ENCODE data around the gene OTOGL. TPM values are rescaled to one million over a fixed set of nuclear protein-coding genes. Genes with fewer than 3 reads are reported as not detected.
A peak's percentile ranks its signal among the peaks of the same experiment; 100 is the strongest.

Gene OTOGL
- total RNA-seq, 5 donors from 2014 or later (not counting 1 experiment from before 2014, with no cell fraction given): not detected

DNA sequence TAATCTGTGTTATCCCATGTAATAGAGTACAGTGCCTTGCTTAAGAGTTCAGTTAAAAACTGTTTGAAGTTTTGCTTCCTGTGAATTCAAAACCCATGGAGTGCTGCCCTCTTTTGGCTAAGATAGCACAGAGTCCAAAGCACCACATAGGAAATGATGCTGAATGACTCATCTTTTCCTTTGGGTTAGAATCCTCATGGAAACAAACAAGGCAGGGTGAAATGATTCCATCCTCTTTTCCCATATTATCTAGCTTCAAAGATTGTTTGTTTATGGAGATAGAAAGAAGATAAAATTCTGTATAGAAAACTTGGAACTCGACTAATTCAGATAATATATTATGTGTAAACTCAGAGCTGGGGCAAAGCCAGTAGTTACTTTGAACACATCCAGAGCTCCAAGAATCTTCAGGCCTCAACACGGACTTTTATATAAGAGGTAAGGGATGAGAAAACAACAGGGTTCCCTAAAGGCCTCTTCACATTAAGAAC lies 87.4 kb downstream of the OTOGL start:
- H3K9me3 Mint-ChIP-seq: no peaks in the 10 kb centered on the region
- no peak overlapping the region for H3K27ac ChIP-seq (ENCODE audit: low read length)
- ATAC-seq (replicated peaks in 1 of 4): peak in 3 of 4 experiments; percentile 46 to 68 (median 56)
- peaks cover 0 to 8% of the 10 kb centered on the region in 2 donors for H3K27me3 Mint-ChIP-seq
- WGBS (ENCODE audit: insufficient coverage): no CpG with 5 or more reads among the region's 2 CpGs
- no peaks in the 10 kb centered on the region for H3K36me3 Mint-ChIP-seq
- H3K4me1 ChIP-seq (ENCODE audit: control insufficient read depth in 1 of 2, extremely low read depth in 1 of 2, insufficient read depth in 2 of 2, low read length in 2 of 2): no peaks in the 10 kb centered on the region
- CTCF ChIA-PET: interaction anchor here (0.7 to 1.7 kb wide), 9 partner anchors 12 to 413 kb away, joined by 3 to 7 read pairs (median 3); no protein-coding TSS in a partner anchor
- H3K27me3 ChIP-seq (replicated peaks in 1 of 2; ENCODE audit: control insufficient read depth in 2 of 2, extremely low read depth in 1 of 2, insufficient read depth in 2 of 2, low read length in 1 of 2): no peaks in the 10 kb centered on the region
- no peak overlapping the region for H3K4me3 ChIP-seq (ENCODE audit: control insufficient read depth in 1 of 2, extremely low read depth in 1 of 2, low read length in 1 of 2)
- no peaks in the 10 kb centered on the region for H3K9me3 ChIP-seq
- no peaks in the 10 kb centered on the region for H3K4me1 Mint-ChIP-seq
- H3K36me3 ChIP-seq (ENCODE audit: control insufficient read depth in 2 of 2, extremely low read depth in 1 of 2, insufficient read depth in 1 of 2, low read length in 1 of 2): no peaks in the 10 kb centered on the region
- H3K4me3 Mint-ChIP-seq: no peak overlapping the region
- POLR2A ChIA-PET: no interaction called here
- peak in 21 of 35 experiments; percentile 2 to 60 (median 14) for DNase-seq
- H3K27ac Mint-ChIP-seq: no peak overlapping the region

DNA sequence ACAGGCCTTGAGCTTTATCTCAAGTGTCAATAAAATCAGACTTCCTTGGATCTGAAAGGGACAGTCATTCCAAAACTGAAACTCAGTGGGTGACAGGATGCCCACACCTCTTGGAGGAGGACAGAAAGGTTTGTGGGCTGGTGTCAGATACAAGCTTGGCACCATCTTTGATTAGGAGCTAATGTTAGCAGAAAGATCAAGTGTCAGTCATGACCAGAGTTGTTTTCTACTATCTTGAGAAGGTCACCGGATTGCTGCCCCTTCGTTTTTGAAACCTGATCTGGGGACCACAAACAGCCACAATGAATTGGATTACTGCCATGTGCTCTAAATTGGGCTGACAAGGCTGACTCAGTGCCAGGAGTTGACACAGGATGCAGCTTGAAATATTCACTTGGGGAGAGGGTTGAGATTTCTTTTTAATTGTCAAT lies 88.3 kb downstream of the OTOGL start:
- Histone ChIP-seq H3K27ac (ENCODE audit: low read length) (no peak overlapping the region), H3K4me3 (ENCODE audit: control insufficient read depth in 1 of 2, extremely low read depth in 1 of 2, low read length in 1 of 2) (no peak overlapping the region), H3K9me3 (no peaks in the 10 kb centered on the region), H3K27me3 (replicated peaks in 1 of 2; ENCODE audit: control insufficient read depth in 2 of 2, extremely low read depth in 1 of 2, insufficient read depth in 2 of 2, low read length in 1 of 2) (peaks cover 0 to 3% of the 10 kb centered on the region in 2 experiments), H3K36me3 (ENCODE audit: control insufficient read depth in 2 of 2, extremely low read depth in 1 of 2, insufficient read depth in 1 of 2, low read length in 1 of 2) (no peaks in the 10 kb centered on the region), H3K4me1 (ENCODE audit: control insufficient read depth in 1 of 2, extremely low read depth in 1 of 2, insufficient read depth in 2 of 2, low read length in 2 of 2) (no peaks in the 10 kb centered on the region)
- POLR2A ChIA-PET: no interaction called here
- Mint-ChIP-seq H3K36me3 (no peaks in the 10 kb centered on the region), H3K27ac (no peak overlapping the region), H3K4me3 (no peak overlapping the region), H3K4me1 (no peaks in the 10 kb centered on the region), H3K9me3 (no peaks in the 10 kb centered on the region), H3K27me3 (peaks cover 7 to 15% of the 10 kb centered on the region in 2 donors)
- DNase-seq (no peak), ATAC-seq (replicated peaks in 1 of 4) (no peak)
- CTCF ChIA-PET: interaction anchor here in 1 of 2 donors (0.6 to 1.7 kb wide), 7 partner anchors 11 to 365 kb away, joined by 3 to 7 read pairs (median 4); no protein-coding TSS in a partner anchor
- 0% methylated on average over 2 of the region's 2 CpGs for WGBS (ENCODE audit: insufficient coverage)

DNA sequence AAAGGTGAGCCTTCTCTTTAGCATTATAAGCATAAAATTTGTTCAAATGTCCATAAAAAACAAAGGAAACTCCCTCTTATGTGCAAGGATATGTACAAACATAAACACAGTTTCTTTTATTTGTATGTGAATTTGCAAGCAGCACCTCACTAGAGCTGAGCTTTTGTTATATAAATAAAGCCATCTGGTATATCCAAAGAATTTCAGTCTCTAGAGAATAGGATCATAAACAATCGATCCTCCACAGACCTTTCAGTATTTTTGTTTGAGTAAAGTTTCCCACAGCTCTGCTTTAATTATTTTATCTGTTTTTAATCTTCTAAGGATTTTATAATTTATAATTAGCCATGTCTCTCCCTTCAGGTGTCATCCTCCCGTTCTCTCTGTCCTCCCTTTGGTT lies 89.2 kb downstream of the OTOGL start:
- POLR2A ChIA-PET: no interaction called here
- Histone ChIP-seq H3K27ac (ENCODE audit: low read length) (no peak overlapping the region), H3K36me3 (ENCODE audit: control insufficient read depth in 2 of 2, extremely low read depth in 1 of 2, insufficient read depth in 1 of 2, low read length in 1 of 2) (no peaks in the 10 kb centered on the region), H3K27me3 (replicated peaks in 1 of 2; ENCODE audit: control insufficient read depth in 2 of 2, extremely low read depth in 1 of 2, insufficient read depth in 2 of 2, low read length in 1 of 2) (peaks cover 0 to 3% of the 10 kb centered on the region in 2 experiments), H3K4me3 (ENCODE audit: control insufficient read depth in 1 of 2, extremely low read depth in 1 of 2, low read length in 1 of 2) (no peak overlapping the region), H3K9me3 (no peaks in the 10 kb centered on the region), H3K4me1 (ENCODE audit: control insufficient read depth in 1 of 2, extremely low read depth in 1 of 2, insufficient read depth in 2 of 2, low read length in 2 of 2) (no peaks in the 10 kb centered on the region)
- Mint-ChIP-seq H3K27ac (no peak overlapping the region), H3K36me3 (no peaks in the 10 kb centered on the region), H3K4me1 (no peaks in the 10 kb centered on the region), H3K4me3 (no peak overlapping the region), H3K27me3 (peaks cover 10 to 15% of the 10 kb centered on the region in 2 donors), H3K9me3 (no peaks in the 10 kb centered on the region)
- ATAC-seq (replicated peaks in 1 of 4) (no peak), DNase-seq (no peak)
- CTCF ChIA-PET: interaction anchor here in 1 of 2 donors (1.2 kb wide), 2 partner anchors 13 to 136 kb away, joined by 3 read pairs; no protein-coding TSS in a partner anchor
- WGBS (ENCODE audit: insufficient coverage): no CpG with 5 or more reads among the region's 2 CpGs

- Histone ChIP-seq H3K4me1 (ENCODE audit: control insufficient read depth in 1 of 2, extremely low read depth in 1 of 2, insufficient read depth in 2 of 2, low read length in 2 of 2) (no peaks in the 10 kb centered on the region), H3K27ac (ENCODE audit: low read length) (no peak overlapping the region), H3K9me3 (no peaks in the 10 kb centered on the region), H3K36me3 (ENCODE audit: control insufficient read depth in 2 of 2, extremely low read depth in 1 of 2, insufficient read depth in 1 of 2, low read length in 1 of 2) (no peaks in the 10 kb centered on the region), H3K27me3 (replicated peaks in 1 of 2; ENCODE audit: control insufficient read depth in 2 of 2, extremely low read depth in 1 of 2, insufficient read depth in 2 of 2, low read length in 1 of 2) (peaks cover 0 to 3% of the 10 kb centered on the region in 2 experiments), H3K4me3 (ENCODE audit: control insufficient read depth in 1 of 2, extremely low read depth in 1 of 2, low read length in 1 of 2) (no peak overlapping the region)
- ATAC-seq (replicated peaks in 1 of 4): no peak
- Mint-ChIP-seq H3K36me3 (no peaks in the 10 kb centered on the region), H3K27me3 (peaks cover 10 to 15% of the 10 kb centered on the region in 2 donors), H3K27ac (no peak overlapping the region), H3K9me3 (no peaks in the 10 kb centered on the region), H3K4me1 (no peaks in the 10 kb centered on the region), H3K4me3 (no peak overlapping the region)
- ChIA-PET CTCF (interaction anchor here in 1 of 2 donors (0.6 to 1.2 kb wide), 2 partner anchors 14 to 41 kb away, joined by 3 read pairs; no protein-coding TSS in a partner anchor), POLR2A (no interaction called here)
- DNase-seq: no peak
Measured at GRCh38 chr12:80189241-80189640, 89.9 kb downstream of the OTOGL start.

DNA sequence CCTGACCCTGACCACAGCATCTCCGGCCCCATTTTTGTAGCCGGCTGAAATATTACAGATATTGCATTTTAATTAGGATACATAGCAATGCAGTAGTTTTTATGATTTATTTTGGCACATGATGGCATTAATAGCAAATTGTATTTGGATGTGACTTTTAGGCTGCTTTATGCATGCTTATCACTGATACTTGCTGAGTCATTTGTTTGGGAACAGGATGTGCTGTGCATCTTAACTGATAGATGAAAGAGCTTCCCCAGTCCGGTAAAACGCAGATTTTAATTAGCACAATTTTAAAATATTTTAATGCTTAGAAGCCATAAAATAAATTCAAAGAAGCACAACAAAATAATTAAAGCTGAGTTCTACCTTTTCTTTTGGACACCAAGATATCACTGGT lies 90.7 kb downstream of the OTOGL start:
- H3K27me3 ChIP-seq (replicated peaks in 1 of 2; ENCODE audit: control insufficient read depth in 2 of 2, extremely low read depth in 1 of 2, insufficient read depth in 2 of 2, low read length in 1 of 2): peaks cover 0 to 3% of the 10 kb centered on the region in 2 experiments
- no peak overlapping the region for H3K4me3 ChIP-seq (ENCODE audit: control insufficient read depth in 1 of 2, extremely low read depth in 1 of 2, low read length in 1 of 2)
- H3K4me1 ChIP-seq (ENCODE audit: control insufficient read depth in 1 of 2, extremely low read depth in 1 of 2, insufficient read depth in 2 of 2, low read length in 2 of 2): no peaks in the 10 kb centered on the region
- no peak for ATAC-seq (replicated peaks in 1 of 4)
- H3K4me3 Mint-ChIP-seq: no peak overlapping the region
- no peaks in the 10 kb centered on the region for H3K9me3 Mint-ChIP-seq
- H3K27ac ChIP-seq (ENCODE audit: low read length): no peak overlapping the region
- H3K36me3 Mint-ChIP-seq: no peaks in the 10 kb centered on the region
- no peak overlapping the region for H3K27ac Mint-ChIP-seq
- H3K4me1 Mint-ChIP-seq: no peaks in the 10 kb centered on the region
- POLR2A ChIA-PET: no interaction called here
- CTCF ChIA-PET: no interaction called here
- H3K9me3 ChIP-seq: no peaks in the 10 kb centered on the region
- DNase-seq: no peak
- peaks cover 10 to 15% of the 10 kb centered on the region in 2 donors for H3K27me3 Mint-ChIP-seq
- WGBS (ENCODE audit: insufficient coverage): no CpG with 5 or more reads among the region's 4 CpGs
- no peaks in the 10 kb centered on the region for H3K36me3 ChIP-seq (ENCODE audit: control insufficient read depth in 2 of 2, extremely low read depth in 1 of 2, insufficient read depth in 1 of 2, low read length in 1 of 2)

- Mint-ChIP-seq H3K27me3 (peaks cover 10 to 15% of the 10 kb centered on the region in 2 donors), H3K4me3 (no peak overlapping the region), H3K36me3 (no peaks in the 10 kb centered on the region), H3K9me3 (no peaks in the 10 kb centered on the region), H3K27ac (no peak overlapping the region), H3K4me1 (no peaks in the 10 kb centered on the region)
- Histone ChIP-seq H3K4me3 (ENCODE audit: control insufficient read depth in 1 of 2, extremely low read depth in 1 of 2, low read length in 1 of 2) (no peak overlapping the region), H3K9me3 (no peaks in the 10 kb centered on the region), H3K27me3 (replicated peaks in 1 of 2; ENCODE audit: control insufficient read depth in 2 of 2, extremely low read depth in 1 of 2, insufficient read depth in 2 of 2, low read length in 1 of 2) (peaks cover 0 to 3% of the 10 kb centered on the region in 2 experiments), H3K27ac (ENCODE audit: low read length) (no peak overlapping the region), H3K36me3 (ENCODE audit: control insufficient read depth in 2 of 2, extremely low read depth in 1 of 2, insufficient read depth in 1 of 2, low read length in 1 of 2) (no peaks in the 10 kb centered on the region), H3K4me1 (ENCODE audit: control insufficient read depth in 1 of 2, extremely low read depth in 1 of 2, insufficient read depth in 2 of 2, low read length in 2 of 2) (no peaks in the 10 kb centered on the region)
- ATAC-seq (replicated peaks in 1 of 4) (no peak), DNase-seq (no peak)
- ChIA-PET CTCF (interaction anchor here in 1 of 2 donors (0.6 kb wide), 1 partner anchor 217 kb away, joined by 3 read pairs; no protein-coding TSS in a partner anchor), POLR2A (no interaction called here)
- no CpG with 5 or more reads among the region's 3 CpGs for WGBS (ENCODE audit: insufficient coverage)
Measured at GRCh38 chr12:80192087-80192486, 92.8 kb downstream of the OTOGL start.

All from T-cell (primary cell).